HG03342 (cell line): Measurements from ENCODE around the gene HS3ST2.
"Not testable (repeated sequence)": the region's sequence is repeated elsewhere in the genome, so short reads cannot be mapped to it uniquely, and the experiment has no call there.

Experiments
- ATAC-seq: cut with Tn5 transposase; IDR thresholded peaks from one replicate; pipeline ENCODE4 v1.9.1; 2021; ENCODE audit warnings: mild to moderate bottlenecking, moderate library complexity; ENCODE audit not compliant: unreplicated experiment

The HS3ST2 gene

GRCh38 chr16:22810226-22810625 is 3.7 kb upstream of the HS3ST2 start:
- no peak for ATAC-seq

DNA sequence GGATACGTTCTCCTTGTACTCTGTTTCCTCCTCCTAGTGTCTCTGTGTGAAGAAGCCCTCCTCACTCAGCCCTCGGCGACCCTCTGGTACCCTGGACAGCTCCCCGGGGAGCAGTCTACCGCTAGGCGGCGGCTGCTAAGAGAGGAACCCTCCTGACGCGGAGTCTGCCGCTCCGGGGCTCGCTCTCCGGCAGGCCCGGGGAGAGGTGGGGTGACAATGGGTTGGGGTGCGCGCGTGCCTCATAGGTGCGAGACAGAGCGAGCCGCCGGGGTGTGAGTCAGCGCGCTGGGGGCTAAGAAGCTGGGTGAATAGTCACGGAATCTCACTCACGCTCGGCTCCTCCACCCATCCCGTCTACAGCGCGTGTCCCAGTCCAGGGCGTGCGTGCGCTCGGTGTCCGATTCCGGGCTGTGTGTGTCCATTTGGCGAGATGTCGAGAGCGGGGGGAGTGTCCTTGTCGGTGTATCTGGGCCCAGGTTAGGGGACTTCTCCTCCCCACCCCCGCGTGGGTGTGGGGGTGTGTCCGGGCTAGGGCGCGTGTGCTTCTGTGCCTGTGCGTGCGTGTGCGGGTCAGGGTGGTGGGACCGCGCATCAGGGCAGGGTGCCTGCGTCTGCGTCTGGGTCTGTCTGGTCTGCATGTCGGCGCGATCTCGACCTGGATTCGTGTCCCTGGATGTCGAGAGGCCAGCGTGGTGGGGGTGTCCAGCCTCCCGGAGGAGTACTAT is 577 bp upstream of the HS3ST2 start:
- no peak for ATAC-seq

GRCh38 chr16:22814711-22815105 is 746 bp downstream of the HS3ST2 start:
- ATAC-seq, result no peak

DNA sequence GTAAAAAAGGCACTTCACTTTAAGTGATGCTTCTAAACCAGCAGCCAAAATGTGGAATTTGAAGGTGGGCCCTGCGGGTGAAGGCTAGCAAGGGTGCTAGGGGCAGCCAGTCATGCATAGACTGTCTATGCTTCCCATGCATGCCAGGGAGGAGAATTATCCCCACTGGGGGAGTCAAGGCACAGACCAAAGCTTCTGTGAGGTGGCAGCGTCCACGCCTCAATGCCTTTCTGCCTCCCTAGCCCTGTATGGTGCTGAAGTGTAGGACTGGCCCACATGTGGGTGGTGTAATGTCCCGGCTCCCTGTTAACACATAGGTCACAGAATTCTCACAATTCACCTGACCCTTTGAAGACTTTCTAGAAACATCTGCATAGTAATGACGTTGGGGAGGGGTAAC is 1.9 kb downstream of the HS3ST2 start:
- no peak for ATAC-seq

DNA sequence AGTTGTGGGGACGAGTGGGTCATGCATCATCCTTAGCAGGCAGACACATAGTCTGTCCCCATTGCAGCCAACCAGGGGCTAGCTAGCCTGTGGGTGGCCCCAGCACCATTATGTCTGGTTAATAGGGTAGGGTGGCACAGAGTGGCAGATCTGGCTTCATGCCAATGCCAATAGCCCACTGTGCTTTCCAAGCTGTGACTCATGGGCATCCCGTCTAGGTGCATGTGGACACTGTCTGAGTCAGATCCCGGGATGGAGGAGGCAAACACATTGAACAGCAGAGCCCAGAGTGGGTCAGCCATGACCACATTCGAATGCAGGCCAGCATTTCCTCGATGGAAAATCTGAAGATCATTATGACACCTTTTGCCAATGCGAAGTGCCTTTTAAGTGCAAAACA is 2.5 kb downstream of the HS3ST2 start:
- ATAC-seq, result no peak

GRCh38 chr16:22818736-22819135 is 4.8 kb downstream of the HS3ST2 start:
- ATAC-seq, result not testable (repeated sequence)

GRCh38 chr16:22838681-22839080 is 24.7 kb downstream of the HS3ST2 start:
- no peak for ATAC-seq

GRCh38 chr16:22842031-22842430 is 28.1 kb downstream of the HS3ST2 start:
- not testable (repeated sequence) for ATAC-seq

GRCh38 chr16:22843122-22843521 is 29.2 kb downstream of the HS3ST2 start:
- no peak for ATAC-seq

GRCh38 chr16:22843856-22844255 is 29.9 kb downstream of the HS3ST2 start:
- no peak for ATAC-seq

- ATAC-seq, result no peak
These were observed 30.5 kb downstream of the HS3ST2 start for GRCh38 chr16:22844416-22844815.

DNA sequence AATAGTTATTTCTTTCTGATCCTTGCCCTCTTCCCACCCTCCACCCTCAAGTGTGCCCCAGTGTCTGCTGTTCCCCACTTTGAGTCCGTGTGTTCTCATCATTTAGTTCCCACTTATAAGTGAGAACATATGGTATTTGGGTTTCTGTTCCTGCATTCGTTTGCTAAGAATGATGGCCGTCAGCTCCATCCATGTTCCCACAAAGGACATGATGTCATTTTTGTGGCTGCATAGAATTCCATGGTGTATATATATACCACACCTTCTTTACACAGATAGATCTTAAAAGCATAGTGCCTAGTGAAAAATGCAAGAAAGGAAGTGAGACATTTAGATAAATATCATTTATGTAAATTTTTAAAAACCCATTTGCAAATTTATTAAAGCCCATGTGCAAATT is 33.1 kb downstream of the HS3ST2 start:
- no peak for ATAC-seq

DNA sequence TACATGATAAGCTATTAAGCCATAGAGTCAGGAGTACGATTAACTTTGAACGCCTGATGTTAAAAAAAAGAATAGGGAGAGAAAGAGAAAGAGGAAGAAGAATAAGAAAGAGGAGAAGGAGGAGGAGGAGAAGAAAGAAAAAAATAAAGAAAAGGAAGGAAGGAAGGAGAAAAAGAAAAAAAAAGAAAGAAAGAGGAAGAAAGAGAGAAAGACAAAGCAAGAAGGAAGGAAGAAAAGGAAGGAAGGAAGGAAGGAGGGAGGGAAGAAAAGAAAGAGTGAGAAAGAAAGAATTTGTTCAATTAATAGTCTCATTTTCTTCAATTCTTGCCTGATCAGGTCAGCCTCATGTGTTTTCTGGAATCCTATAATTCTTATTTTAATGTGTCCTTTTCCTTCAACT is 33.7 kb downstream of the HS3ST2 start:
- ATAC-seq, result no peak

DNA sequence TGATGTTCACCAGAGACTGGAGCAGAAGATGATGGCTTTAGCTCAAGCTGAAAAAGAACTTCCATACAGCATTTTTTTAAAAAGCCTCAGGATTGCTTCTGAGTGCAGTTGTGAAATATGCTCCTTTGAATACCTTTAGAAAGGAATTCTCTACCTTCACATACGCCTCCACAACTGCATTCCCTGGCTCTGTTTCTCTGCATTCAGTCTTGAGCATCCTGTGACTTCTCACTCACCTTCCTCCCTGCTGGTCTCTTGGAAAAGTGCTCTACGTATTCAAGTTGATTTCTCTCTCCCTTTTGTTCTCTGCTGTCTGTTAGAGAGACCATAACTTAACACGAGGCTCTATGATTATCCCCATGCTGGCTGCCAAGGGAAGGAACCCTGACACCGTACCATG is 34.5 kb downstream of the HS3ST2 start:
- ATAC-seq, result no peak

GRCh38 chr16:22849517-22849916 is 35.6 kb downstream of the HS3ST2 start:
- ATAC-seq, result no peak

GRCh38 chr16:22855231-22855630 is 41.3 kb downstream of the HS3ST2 start:
- ATAC-seq, result no peak

GRCh38 chr16:22857296-22858025 is 43.5 kb downstream of the HS3ST2 start:
- ATAC-seq, result no peak

- ATAC-seq, result no peak
These were observed 46.0 kb downstream of the HS3ST2 start for GRCh38 chr16:22859925-22860324.

GRCh38 chr16:22861580-22861979 is 47.6 kb downstream of the HS3ST2 start:
- ATAC-seq, result no peak

- ATAC-seq, result no peak
These were observed 48.1 kb downstream of the HS3ST2 start for GRCh38 chr16:22862046-22862445.

- ATAC-seq, result no peak
These were observed 50.4 kb downstream of the HS3ST2 start for GRCh38 chr16:22864375-22864774.

- ATAC-seq, result no peak
These were observed 54.7 kb downstream of the HS3ST2 start for GRCh38 chr16:22868593-22869224.
